HFF-Myc (cell line): ENCODE data around the gene CENPP.

Experiments used
- DNase-seq: peaks from one replicate; pipeline ENCODE4 v3.0.0-alpha.2; 2011; ENCODE audit warnings: low read depth; ENCODE audit errors: extremely low read depth
- H3K4me3 ChIP-seq: replicated peaks from 2 replicates; pipeline ENCODE4 v1.5.1; 2011; ENCODE audit warnings: low read depth, mild to moderate bottlenecking, control low read depth, low read length
- TF ChIP-seq, protein P1 (sequence below): IDR thresholded peaks from 2 replicates; pipeline ENCODE4 v1.5.1; 2012; ENCODE audit warnings: mild to moderate bottlenecking, low read depth, low read length, control low read depth; ENCODE audit errors: missing control alignments

The CENPP gene

DNA sequence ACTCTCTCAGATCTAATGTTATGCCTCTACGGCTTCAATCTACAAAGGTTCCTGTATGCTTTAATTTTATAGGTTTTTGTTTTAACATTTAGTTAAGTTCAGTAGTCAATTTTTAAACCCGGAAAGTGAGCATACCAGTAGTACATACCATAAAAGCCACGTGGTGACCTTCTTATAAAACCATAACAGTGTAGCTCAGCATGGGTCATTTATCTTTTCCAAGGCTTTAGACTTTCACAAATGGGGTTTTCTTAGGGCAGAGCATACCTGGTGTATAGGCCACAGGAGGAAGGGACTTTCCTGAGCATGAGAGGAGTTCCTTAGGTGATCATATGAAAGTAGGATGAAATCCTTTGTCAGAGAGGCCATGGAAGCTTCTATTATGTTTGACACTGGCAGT lies 186.9 kb downstream of the CENPP start:
- TF ChIP-seq, protein P1, sequence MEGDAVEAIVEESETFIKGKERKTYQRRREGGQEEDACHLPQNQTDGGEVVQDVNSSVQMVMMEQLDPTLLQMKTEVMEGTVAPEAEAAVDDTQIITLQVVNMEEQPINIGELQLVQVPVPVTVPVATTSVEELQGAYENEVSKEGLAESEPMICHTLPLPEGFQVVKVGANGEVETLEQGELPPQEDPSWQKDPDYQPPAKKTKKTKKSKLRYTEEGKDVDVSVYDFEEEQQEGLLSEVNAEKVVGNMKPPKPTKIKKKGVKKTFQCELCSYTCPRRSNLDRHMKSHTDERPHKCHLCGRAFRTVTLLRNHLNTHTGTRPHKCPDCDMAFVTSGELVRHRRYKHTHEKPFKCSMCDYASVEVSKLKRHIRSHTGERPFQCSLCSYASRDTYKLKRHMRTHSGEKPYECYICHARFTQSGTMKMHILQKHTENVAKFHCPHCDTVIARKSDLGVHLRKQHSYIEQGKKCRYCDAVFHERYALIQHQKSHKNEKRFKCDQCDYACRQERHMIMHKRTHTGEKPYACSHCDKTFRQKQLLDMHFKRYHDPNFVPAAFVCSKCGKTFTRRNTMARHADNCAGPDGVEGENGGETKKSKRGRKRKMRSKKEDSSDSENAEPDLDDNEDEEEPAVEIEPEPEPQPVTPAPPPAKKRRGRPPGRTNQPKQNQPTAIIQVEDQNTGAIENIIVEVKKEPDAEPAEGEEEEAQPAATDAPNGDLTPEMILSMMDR: no peak
- no peak for DNase-seq
- no peak overlapping the region for H3K4me3 ChIP-seq

DNA sequence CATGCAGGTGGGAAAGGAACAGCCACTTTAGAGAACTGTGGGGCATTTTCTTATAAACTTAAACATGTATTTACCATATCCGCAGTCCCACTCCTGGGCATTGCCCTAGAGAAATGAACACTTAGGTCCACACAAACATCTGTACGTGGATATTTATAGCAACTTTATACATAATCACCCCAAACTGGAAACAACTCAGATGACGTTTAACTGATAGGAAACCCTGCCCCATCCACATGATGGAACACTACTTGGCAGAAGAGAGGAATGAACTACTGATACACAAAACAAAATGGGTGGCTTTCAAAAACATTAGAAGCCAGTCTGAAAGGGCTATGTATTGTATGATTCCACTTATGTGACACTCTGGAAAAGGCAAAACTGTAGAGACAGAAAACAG lies 187.6 kb downstream of the CENPP start:
- TF ChIP-seq, protein P1: no peak
- no peak for DNase-seq
- no peak overlapping the region for H3K4me3 ChIP-seq

DNA sequence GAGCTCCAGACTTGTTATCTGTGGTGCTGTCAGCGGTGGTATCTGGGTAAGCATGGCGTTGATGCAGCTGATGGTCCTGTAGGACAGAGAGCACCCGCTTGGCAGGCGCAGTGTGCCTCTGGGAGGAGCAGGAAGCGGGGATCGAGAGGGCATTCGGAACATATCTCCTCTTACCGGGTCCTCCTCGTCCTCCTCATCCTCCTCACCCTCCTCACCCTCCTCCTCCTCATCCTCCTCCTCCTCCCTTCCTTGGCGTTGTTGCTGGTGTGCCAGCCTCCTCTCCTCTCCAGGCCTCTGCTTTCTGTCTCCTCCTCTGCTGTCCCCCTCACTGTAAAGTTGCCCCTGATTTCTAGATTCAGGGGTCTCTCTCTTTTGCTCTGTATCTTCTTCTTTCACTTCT lies 188.9 kb downstream of the CENPP start:
- TF ChIP-seq, protein P1: no peak
- no peak for DNase-seq
- H3K4me3 ChIP-seq: no peak overlapping the region

DNA sequence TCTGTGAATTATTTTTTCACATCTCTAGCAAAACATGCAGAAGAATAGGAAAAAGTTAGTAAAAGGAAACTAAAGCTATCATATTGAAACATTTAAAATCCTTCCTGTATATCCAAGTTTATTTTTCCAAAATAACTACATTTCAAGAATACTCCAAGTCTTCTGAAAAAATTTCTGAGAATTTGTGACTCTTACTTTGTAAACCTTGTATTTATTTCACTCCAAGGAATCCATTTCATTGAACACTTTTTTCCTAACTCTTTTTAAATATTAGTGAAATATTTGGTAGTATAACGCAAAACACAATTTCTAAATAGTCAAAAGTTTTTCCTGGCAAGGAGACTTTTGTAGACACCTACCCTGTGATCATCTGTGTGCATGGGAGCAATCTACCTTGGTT lies 190.8 kb downstream of the CENPP start:
- TF ChIP-seq, protein P1: no peak
- no peak for DNase-seq
- H3K4me3 ChIP-seq: no peak overlapping the region

DNA sequence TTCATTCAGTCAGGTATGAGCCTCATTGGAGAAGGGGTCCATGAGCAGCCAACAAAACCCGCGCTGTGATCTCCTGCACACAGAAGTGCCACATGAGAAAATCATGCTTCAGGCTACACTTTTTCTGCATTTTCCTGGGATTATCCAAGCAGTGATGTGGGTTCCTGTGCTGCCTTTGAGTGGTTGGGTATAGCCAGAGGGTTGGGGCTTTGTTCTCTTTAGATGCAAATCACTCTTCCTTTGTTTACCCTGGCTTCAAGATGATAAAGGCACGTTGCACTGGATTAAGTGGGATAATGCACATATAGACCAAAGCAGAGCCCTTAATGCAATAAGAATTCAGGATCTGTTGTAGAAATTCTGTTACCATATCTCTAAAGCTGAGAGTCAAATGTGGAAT lies 191.3 kb downstream of the CENPP start:
- DNase-seq: no peak
- no peak overlapping the region for H3K4me3 ChIP-seq
- TF ChIP-seq, protein P1: no peak

DNA sequence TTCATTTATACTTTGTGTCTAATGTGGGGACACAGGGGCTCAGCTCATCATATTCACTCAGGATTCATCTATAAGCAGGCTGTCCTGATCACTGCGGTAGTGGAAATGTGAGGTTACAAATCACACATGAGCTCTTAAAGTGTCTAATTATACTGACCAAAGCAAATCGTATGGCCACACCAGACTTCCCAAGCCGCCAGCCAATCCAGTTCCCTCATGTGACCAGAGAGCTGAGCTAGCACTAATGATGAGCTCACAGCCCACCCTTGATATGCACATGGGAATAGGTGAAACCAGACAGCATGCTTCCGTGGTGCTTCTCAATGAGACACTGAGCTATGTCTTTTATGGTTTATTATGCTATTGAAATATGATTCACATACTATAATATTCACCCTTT lies 192.4 kb downstream of the CENPP start:
- TF ChIP-seq, protein P1: no peak
- no peak overlapping the region for H3K4me3 ChIP-seq
- no peak for DNase-seq

DNA sequence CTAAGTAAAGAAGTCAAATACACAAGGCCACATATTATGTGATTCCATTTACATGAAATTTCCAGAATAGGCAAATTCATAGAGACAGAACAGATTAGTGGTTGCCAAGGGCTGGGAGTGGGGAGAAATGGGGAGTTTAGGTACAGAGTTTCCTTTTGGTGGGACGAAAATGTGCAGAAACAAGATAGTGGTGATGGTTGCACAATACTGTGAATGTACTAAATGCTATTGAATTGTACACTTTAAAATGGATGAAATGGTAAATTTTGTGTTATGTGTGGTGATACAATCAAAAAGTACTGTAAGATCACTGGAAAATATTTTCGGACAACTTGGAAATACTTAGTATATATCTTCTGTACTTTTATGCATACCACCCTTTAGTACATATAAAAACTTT lies 195.1 kb downstream of the CENPP start:
- no peak overlapping the region for H3K4me3 ChIP-seq
- DNase-seq: no peak
- TF ChIP-seq, protein P1: no peak
